IMR-90 (cell line): ENCODE results near the gene PARK7. TPM values are rescaled to one million over a fixed set of nuclear protein-coding genes. Genes with fewer than 3 reads are reported as not detected.

Source experiments
- ATAC-seq: fragments of 200-7000 bp; cut with Tn5 transposase; 2 replicates; pipeline ENCODE4 v1.9.1; 2020; ENCODE audit warnings: low read depth, mild to moderate bottlenecking, moderate library complexity
- BruUV-seq: library from RNA; stranded (reverse); fragments of 400-500 nt; replicated peaks from 2 replicates; lab custom pipeline; 2021; lab: Mats Ljungman, UMichigan
- CTCF ChIA-PET: fragments of 300-600 bp; formaldehyde crosslinking; extraction: SDS; loops from one replicate; lab custom pipeline; 2021; ENCODE audit warnings: antibody characterized with exemption; lab: Yijun Ruan, JAX
- POLR2A ChIA-PET: fragments of 300-600 bp; sonication (Branson Sonifier 250); formaldehyde crosslinking; loops from one replicate; lab custom pipeline; 2022; ENCODE audit warnings: antibody characterized with exemption; ENCODE audit not compliant: unreplicated experiment; lab: Charles Lee
- DNase-seq: peaks from one replicate; pipeline ENCODE4 v3.0.0; 2013
- H2AFZ ChIP-seq: replicated peaks from 2 replicates; pipeline ENCODE3; 2013; ENCODE audit warnings: low read length, mild to moderate bottlenecking; ENCODE audit not compliant: poor library complexity
- H2AK5ac ChIP-seq: 2 replicates; pipeline ENCODE4 v1.6.1; 2013; ENCODE audit warnings: low read depth, low read length, inconsistent platforms
- H2AK9ac ChIP-seq: replicated peaks from 2 replicates; pipeline ENCODE3; 2013; ENCODE audit warnings: mild to moderate bottlenecking, low read depth, low read length, moderate library complexity; ENCODE audit not compliant: poor library complexity
- H2BK120ac ChIP-seq: 2 replicates; pipeline ENCODE4 v1.6.1; 2013; ENCODE audit warnings: low read depth, low read length, inconsistent platforms
- H2BK15ac ChIP-seq: 3 replicates; pipeline ENCODE4 v1.6.1; 2013; ENCODE audit warnings: low read depth, low read length, inconsistent platforms
- H2BK20ac ChIP-seq: 2 replicates; pipeline ENCODE4 v1.6.1; 2013; ENCODE audit warnings: low read depth, mild to moderate bottlenecking, inconsistent platforms, low read length, moderate library complexity
- H2BK5ac ChIP-seq: 2 replicates; pipeline ENCODE4 v1.6.1; 2013; ENCODE audit warnings: mild to moderate bottlenecking, low read depth, low read length, inconsistent platforms; ENCODE audit not compliant: poor library complexity, severe bottlenecking
- H3K14ac ChIP-seq: replicated peaks from 2 replicates; pipeline ENCODE4 v1.6.1; 2013; ENCODE audit warnings: low read depth, low read length, inconsistent platforms
- H3K18ac ChIP-seq: 2 replicates; pipeline ENCODE4 v1.6.1; 2013; ENCODE audit warnings: low read depth, low read length, control low read depth
- H3K23ac ChIP-seq: 2 replicates; pipeline ENCODE4 v1.6.1; 2013; ENCODE audit warnings: low read depth, low read length, inconsistent platforms
- H3K27ac ChIP-seq: 2 replicates; pipeline ENCODE4 v1.5.1; 2013; ENCODE audit warnings: mild to moderate bottlenecking, control low read depth, low read length; ENCODE audit not compliant: insufficient read depth
- H3K27me3 ChIP-seq: 2 replicates; pipeline ENCODE4 v1.6.1; 2013; ENCODE audit warnings: low read length; ENCODE audit not compliant: control insufficient read depth, insufficient read depth
- H3K36me3 ChIP-seq: 2 replicates; pipeline ENCODE4 v1.6.1; 2013; ENCODE audit warnings: low read length, mixed read lengths; ENCODE audit not compliant: control insufficient read depth, insufficient read depth
- H3K4ac ChIP-seq: 2 replicates; pipeline ENCODE4 v1.6.1; 2013; ENCODE audit warnings: low read depth, low read length, inconsistent platforms
- H3K4me1 ChIP-seq: 2 replicates; pipeline ENCODE4 v1.6.1; 2013; ENCODE audit warnings: low read length, mixed read lengths; ENCODE audit not compliant: control insufficient read depth, insufficient read depth
- H3K4me2 ChIP-seq: 2 replicates; pipeline ENCODE4 v1.6.1; 2013; ENCODE audit warnings: low read depth, mild to moderate bottlenecking, control low read depth, low read length, moderate library complexity
- H3K4me3 ChIP-seq: 2 replicates; pipeline ENCODE4 v1.5.1; 2013; ENCODE audit warnings: low read depth, mild to moderate bottlenecking, control low read depth, low read length, moderate library complexity; ENCODE audit not compliant: insufficient read depth
- H3K56ac ChIP-seq: 2 replicates; pipeline ENCODE4 v1.6.1; 2013; ENCODE audit warnings: low read length, inconsistent platforms; ENCODE audit not compliant: insufficient read depth; ENCODE audit errors: extremely low read depth
- H3K79me1 ChIP-seq, 2 experiments: 2 replicates each; pipeline ENCODE4 v1.6.1; 2013; ENCODE audit warnings: low read length in 2 of 2, inconsistent platforms in 1 of 2, low read depth in 1 of 2
- H3K9ac ChIP-seq: 2 replicates; pipeline ENCODE4 v1.6.1; 2013; ENCODE audit warnings: low read depth, low read length, control low read depth
- H3K9me1 ChIP-seq: 2 replicates; pipeline ENCODE4 v1.6.1; 2013; ENCODE audit warnings: low read length, inconsistent platforms; ENCODE audit not compliant: insufficient read depth
- H3K9me3 ChIP-seq: 2 replicates; pipeline ENCODE4 v1.6.1; 2013; ENCODE audit warnings: low read length; ENCODE audit not compliant: control insufficient read depth, insufficient read depth
- H4K20me1 ChIP-seq: 2 replicates; pipeline ENCODE4 v1.6.1; 2013; ENCODE audit warnings: low read length, inconsistent platforms; ENCODE audit not compliant: insufficient read depth
- H4K5ac ChIP-seq: 2 replicates; pipeline ENCODE4 v1.6.1; 2013; ENCODE audit warnings: mild to moderate bottlenecking, low read depth, low read length, control low read depth
- H4K8ac ChIP-seq, 2 experiments: 2 replicates each; pipeline ENCODE4 v1.6.1; 2013; ENCODE audit warnings: low read depth in 2 of 2, low read length in 2 of 2, control low read depth in 1 of 2, inconsistent platforms in 1 of 2
- H4K91ac ChIP-seq: 2 replicates; pipeline ENCODE4 v1.6.1; 2013; ENCODE audit warnings: low read depth, low read length, inconsistent platforms; ENCODE audit not compliant: insufficient read depth
- CEBPB ChIP-seq: IDR thresholded peaks from 2 replicates; pipeline ENCODE4 v1.6.1; 2012; ENCODE audit warnings: low read depth, low read length, improper control_type of control experiment
- CHD1 ChIP-seq: IDR thresholded peaks from 2 replicates; pipeline ENCODE4 v1.6.1; 2012; ENCODE audit warnings: low read depth, low read length, improper control_type of control experiment
- CTCF ChIP-seq: conservative IDR thresholded peaks from 2 replicates; pipeline ENCODE4 v1.5.1; 2012; ENCODE audit warnings: mild to moderate bottlenecking, low read depth, low read length, improper control_type of control experiment
- ELK1 ChIP-seq: fragments of 150-350 bp; IDR thresholded peaks from 2 replicates; pipeline ENCODE4 v1.6.1; 2016; ENCODE audit warnings: low read depth, mild to moderate bottlenecking, low read length, moderate library complexity, borderline replicate concordance
- FOS ChIP-seq: fragments of 150-350 bp; IDR thresholded peaks from 2 replicates; pipeline ENCODE4 v1.6.1; 2016; ENCODE audit warnings: low read depth, low read length
- MAFK ChIP-seq: IDR thresholded peaks from 2 replicates; pipeline ENCODE4 v1.6.1; 2012; ENCODE audit warnings: low read depth, low read length, improper control_type of control experiment
- MAZ ChIP-seq: IDR thresholded peaks from 2 replicates; pipeline ENCODE4 v1.6.1; 2012; ENCODE audit warnings: low read depth, mild to moderate bottlenecking, low read length, improper control_type of control experiment, moderate library complexity, borderline replicate concordance
- POLR2A ChIP-seq: IDR thresholded peaks from 2 replicates; pipeline ENCODE4 v1.6.1; 2012; ENCODE audit warnings: mild to moderate bottlenecking, low read depth, low read length
- RAD21 ChIP-seq: IDR thresholded peaks from 2 replicates; pipeline ENCODE4 v1.6.1; 2012; ENCODE audit warnings: low read length, improper control_type of control experiment
- RCOR1 ChIP-seq: IDR thresholded peaks from 2 replicates; pipeline ENCODE4 v1.6.1; 2012; ENCODE audit warnings: mild to moderate bottlenecking, low read length, improper control_type of control experiment; ENCODE audit not compliant: insufficient replicate concordance
- RFX5 ChIP-seq: IDR thresholded peaks from 2 replicates; pipeline ENCODE4 v1.8.0; 2012; ENCODE audit warnings: low read depth, mild to moderate bottlenecking, low read length, moderate library complexity
- SMC3 ChIP-seq: fragments of 150-350 bp; IDR thresholded peaks from 2 replicates; pipeline ENCODE4 v1.6.1; 2016; ENCODE audit warnings: low read depth, mild to moderate bottlenecking, antibody characterized with exemption, low read length, moderate library complexity
- USF2 ChIP-seq: fragments of 150-350 bp; IDR thresholded peaks from 2 replicates; pipeline ENCODE4 v1.6.1; 2017; ENCODE audit warnings: mild to moderate bottlenecking, antibody characterized with exemption, low read length, low read depth
- WGBS, 2 experiments: methylation state at CpG; one replicate each; pipeline versions ENCODE4 v1.1.5 to v1.1.7; 2013; ENCODE audit warnings: missing lambda C conversion rate in 2 of 2; ENCODE audit not compliant: insufficient read length in 1 of 2; ENCODE audit errors: extremely low coverage in 2 of 2; 5-methylcytosine and 5-hydroxymethylcytosine counted together
- dilution Hi-C: fragments of 300-500 bp; cut with HindIII; formaldehyde crosslinking; loops from one replicate; pipeline ENCODE4 v1.14.3; 2018; ENCODE audit warnings: low sequenced_read_pairs; ENCODE audit not compliant: unreplicated experiment
- in situ Hi-C: fragments of 300-500 bp; cut with MboI; formaldehyde crosslinking; loops from 3 replicates; pipeline ENCODE4 v1.14.3; 2019; ENCODE audit warnings: low sequenced_read_pairs, inconsistent platforms, mixed read lengths
- intact Hi-C: fragments of 100-400 bp; cut with micrococcal nuclease; formaldehyde crosslinking; loops from 2 replicates; pipeline ENCODE4 v1.10.0; 2022
- polyA plus RNA-seq, 3 experiments: library from polyadenylated mRNA; depleted of rRNA; stranded (reverse); fragments of >200 nt; gene quantifications; 2 replicates each; pipeline ENCODE4 v1.2.3, GENCODE V29; 2012; ENCODE audit warnings: low replicate concordance in 1 of 3
- total RNA-seq: library from RNA; depleted of rRNA; stranded (reverse); fragments of >200 nt; gene quantifications from 2 replicates; pipeline ENCODE4 v1.2.3, GENCODE V29; 2012

Gene PARK7
- total and polyA plus RNA-seq, 2 of the 4 experiments (the other 2 are of a cell fraction): 207 to 357 TPM

GRCh38 chr1:8028571-8028910 is 67.0 kb downstream of the PARK7 start:
- no CpG with 5 or more reads among the region's 1 CpG for WGBS, 2 experiments
- peak overlapping the region; percentile 78; the same call in 1 of the 3 replicates for H2BK15ac ChIP-seq
- no peak overlapping the region for H2AK9ac ChIP-seq
- H2BK20ac ChIP-seq: peak overlapping the region; percentile 81
- H3K14ac ChIP-seq: peak overlapping the region; percentile 90
- ChIA-PET CTCF (interaction anchor here (1.1 kb wide), 1 partner anchor 14 kb away, joined by 3 read pairs; no protein-coding TSS in a partner anchor), POLR2A (no interaction called here)
- H2BK120ac ChIP-seq: peak overlapping the region; percentile 89
- H3K27ac ChIP-seq: peak overlapping the region; percentile 95; the same call in 1 of the 2 replicates
- H4K20me1 ChIP-seq: peaks cover 28% of the 10 kb centered on the region
- in situ Hi-C loops: no loop called here
- TF ChIP-seq RFX5 (no peak), USF2 (no peak), MAZ (no peak), RAD21 (no peak), POLR2A (no peak), SMC3 (no peak), FOS (no peak), MAFK (no peak), ELK1 (no peak), RCOR1 (no peak), CHD1 (no peak), CTCF (no peak), CEBPB (no peak)
- dilution Hi-C loops: no loop called here
- H3K23ac ChIP-seq: peak overlapping the region; percentile 69; the same call in 1 of the 2 replicates
- H3K4me1 ChIP-seq: peaks cover 12% of the 10 kb centered on the region
- H2AFZ ChIP-seq: no peak overlapping the region
- peak overlapping the region; percentile 53 to 68; a peak in 2 of 4 replicates for H4K8ac ChIP-seq
- intact Hi-C loops: loop anchor here (5.0 kb wide), 2 partner anchors 89 to 174 kb away; no protein-coding TSS in a partner anchor
- peak overlapping the region; percentile 98 for H2BK5ac ChIP-seq
- ATAC-seq (no peak), DNase-seq (no peak)
- peak overlapping the region; percentile 97 for H3K18ac ChIP-seq
- H3K36me3 ChIP-seq: no peaks in the 10 kb centered on the region; the same call in 1 of the 2 replicates
- no peak overlapping the region for H2AK5ac ChIP-seq
- H3K4me3 ChIP-seq: no peak overlapping the region
- H4K91ac ChIP-seq: peak overlapping the region; percentile 70
- peaks cover 4 to 21% of the 10 kb centered on the region in 2 experiments; a peak in 2 of 4 replicates for H3K79me1 ChIP-seq
- H3K9me1 ChIP-seq: peaks cover 8% of the 10 kb centered on the region
- H3K9me3 ChIP-seq: no peaks in the 10 kb centered on the region
- peak overlapping the region; percentile 85; the same call in 1 of the 2 replicates for H4K5ac ChIP-seq
- no peaks in the 10 kb centered on the region for H3K27me3 ChIP-seq
- H3K4me2 ChIP-seq: peak overlapping the region; percentile 95
- H3K56ac ChIP-seq: peak overlapping the region; percentile 79; the same call in 1 of the 2 replicates
- H3K4ac ChIP-seq: peak overlapping the region; percentile 73; the same call in 1 of the 2 replicates
- peak overlapping the region; percentile 77; the same call in 1 of the 2 replicates for H3K9ac ChIP-seq
- no TSS peak for BruUV-seq
